Stimulated activated CD4-positive, alpha-beta T cell treated with anti-CD3 and anti-CD28 coated beads, Interleukin-15, amount 100 ng/mL, for 24 hours (primary cell): Measurements from ENCODE around the gene PKD1L1.

ENCODE experiments used
- DNase-seq: peaks from one replicate; pipeline ENCODE4 v3.0.0-alpha.2; 2020

PKD1L1 gene

DNA sequence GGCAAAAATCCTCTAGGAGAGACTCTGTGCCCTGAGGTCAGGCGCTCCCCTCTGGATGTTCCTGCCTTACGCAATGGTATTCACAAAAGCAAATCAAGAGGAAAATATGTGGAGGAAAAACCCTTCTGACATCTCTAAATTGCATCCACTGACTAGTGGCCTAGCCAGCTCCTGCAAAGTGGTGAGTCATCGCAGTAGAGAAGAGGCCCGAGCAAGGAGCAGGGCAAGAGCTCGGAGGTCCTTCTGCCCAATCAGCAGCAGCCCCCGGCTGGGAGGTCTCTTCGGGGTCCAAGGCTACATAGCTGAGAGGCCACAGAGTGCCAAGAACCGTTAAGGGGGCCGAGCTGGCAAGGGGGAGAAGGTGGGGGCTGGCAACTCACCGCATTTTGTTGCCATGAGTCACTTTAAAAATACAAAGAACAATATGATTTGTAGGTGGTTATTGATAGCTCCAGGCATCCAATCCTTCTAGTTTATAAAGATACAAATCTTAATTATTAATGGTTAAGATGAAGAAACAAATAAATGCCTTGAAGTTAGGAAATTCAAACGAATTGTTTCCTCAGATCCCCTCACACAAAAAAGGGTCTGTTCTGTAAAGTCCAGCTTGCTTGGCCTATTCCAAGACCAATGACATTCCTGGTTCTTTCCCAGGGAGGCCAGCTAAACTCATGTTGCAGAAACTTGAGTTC is 161.6 kb downstream of the PKD1L1 start:
- DNase-seq: no peak

DNA sequence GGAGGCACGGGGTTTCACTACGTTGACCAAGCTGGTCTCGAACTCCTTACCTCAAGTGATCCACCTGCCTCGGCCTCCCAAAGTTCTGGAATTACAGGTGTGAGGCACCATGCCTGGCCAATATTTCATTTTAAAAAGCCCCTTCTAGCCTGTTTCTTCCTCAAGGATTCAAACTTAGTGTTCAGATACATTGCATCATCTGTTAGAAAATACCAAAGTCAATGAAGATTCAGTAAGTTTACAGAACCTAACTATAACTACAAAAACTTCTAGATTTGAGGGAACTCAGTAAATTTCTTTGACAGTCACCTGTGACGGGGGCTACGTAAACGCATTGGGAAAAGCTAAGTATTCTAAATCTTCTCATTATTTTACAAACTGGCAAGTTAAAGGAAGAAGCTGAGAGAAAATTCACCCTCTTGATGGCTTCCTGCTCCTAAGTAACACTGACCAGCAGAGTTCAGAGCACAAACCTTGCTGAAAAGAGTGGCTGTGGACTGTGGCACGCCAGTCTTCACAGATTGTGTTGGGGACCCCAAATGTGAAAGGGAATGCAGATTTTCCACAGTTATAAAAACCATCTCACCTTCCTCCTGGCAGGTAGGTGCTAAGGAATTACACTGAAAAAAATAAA is 162.2 kb downstream of the PKD1L1 start:
- DNase-seq: no peak

GRCh38 chr7:47783456-47784223 is 164.6 kb downstream of the PKD1L1 start:
- DNase-seq: no peak

- no peak for DNase-seq
Measured at GRCh38 chr7:47782792-47783191, 165.5 kb downstream of the PKD1L1 start.

DNA sequence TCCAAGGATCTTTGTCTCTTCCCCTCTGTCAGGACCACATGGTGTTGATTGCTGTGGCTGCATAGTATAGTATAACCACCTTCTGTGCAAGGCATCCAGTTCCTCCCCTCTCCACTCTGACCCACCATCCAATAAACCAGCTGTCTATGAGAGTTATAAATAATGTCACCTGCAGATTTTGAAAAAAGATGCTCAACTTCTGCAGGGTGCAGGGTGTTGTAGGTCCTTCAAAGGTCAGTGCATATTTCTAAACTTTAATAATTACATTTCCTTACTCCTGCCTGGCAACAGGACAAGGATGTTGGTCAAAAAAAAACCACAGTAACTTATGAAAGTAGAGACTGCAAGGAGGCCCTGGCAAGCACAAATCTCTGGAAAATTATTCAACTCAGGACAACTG is 166.2 kb downstream of the PKD1L1 start:
- no peak for DNase-seq

- no peak for DNase-seq
Measured at GRCh38 chr7:47780555-47780954, 167.7 kb downstream of the PKD1L1 start.

- no peak for DNase-seq
Measured at GRCh38 chr7:47779341-47779771, 168.9 kb downstream of the PKD1L1 start.

- no peak for DNase-seq
Measured at GRCh38 chr7:47778153-47778661, 170.1 kb downstream of the PKD1L1 start.

GRCh38 chr7:47777531-47778152 is 170.6 kb downstream of the PKD1L1 start:
- DNase-seq: no peak

- DNase-seq: no peak
Measured at GRCh38 chr7:47776335-47776734, 171.9 kb downstream of the PKD1L1 start.

GRCh38 chr7:47775238-47775637 is 173.0 kb downstream of the PKD1L1 start:
- DNase-seq: no peak

DNA sequence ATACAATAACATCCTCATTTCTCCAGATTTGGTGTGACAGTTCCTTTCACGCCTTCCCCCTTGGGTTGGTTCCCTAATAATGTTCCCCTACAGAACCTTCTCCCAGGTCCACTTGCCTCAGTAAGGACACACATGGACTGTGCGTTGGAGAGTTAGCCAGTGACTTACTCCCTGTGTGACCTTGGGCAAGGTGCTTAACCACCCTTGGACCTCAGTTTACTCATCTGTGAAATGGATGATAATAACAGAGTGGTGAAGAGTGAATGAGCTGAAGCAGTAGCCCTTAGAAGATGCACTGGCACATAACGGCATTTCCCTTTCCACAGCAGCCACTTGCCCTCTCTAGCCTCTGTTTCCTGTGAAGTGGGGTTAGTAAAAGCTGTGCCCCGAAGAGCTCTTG is 175.8 kb downstream of the PKD1L1 start:
- no peak for DNase-seq

DNA sequence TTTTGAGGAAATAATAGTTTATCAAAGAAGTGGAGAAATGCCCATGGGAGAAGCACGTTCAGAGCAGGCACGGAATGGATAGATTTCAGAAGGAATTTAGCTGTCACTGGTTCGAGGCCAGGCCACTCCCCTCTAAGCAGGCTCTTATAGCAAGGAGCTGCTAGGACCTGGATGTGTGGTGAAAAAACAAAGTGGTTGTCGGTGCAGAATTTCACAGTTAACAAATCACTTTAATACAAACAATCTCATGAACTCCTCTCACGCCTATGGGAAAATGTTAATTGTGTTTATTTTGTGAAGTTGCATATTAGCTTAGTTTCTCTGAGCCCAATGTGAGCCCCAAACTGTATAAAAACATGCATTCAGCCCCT is 176.3 kb downstream of the PKD1L1 start:
- DNase-seq: no peak

DNA sequence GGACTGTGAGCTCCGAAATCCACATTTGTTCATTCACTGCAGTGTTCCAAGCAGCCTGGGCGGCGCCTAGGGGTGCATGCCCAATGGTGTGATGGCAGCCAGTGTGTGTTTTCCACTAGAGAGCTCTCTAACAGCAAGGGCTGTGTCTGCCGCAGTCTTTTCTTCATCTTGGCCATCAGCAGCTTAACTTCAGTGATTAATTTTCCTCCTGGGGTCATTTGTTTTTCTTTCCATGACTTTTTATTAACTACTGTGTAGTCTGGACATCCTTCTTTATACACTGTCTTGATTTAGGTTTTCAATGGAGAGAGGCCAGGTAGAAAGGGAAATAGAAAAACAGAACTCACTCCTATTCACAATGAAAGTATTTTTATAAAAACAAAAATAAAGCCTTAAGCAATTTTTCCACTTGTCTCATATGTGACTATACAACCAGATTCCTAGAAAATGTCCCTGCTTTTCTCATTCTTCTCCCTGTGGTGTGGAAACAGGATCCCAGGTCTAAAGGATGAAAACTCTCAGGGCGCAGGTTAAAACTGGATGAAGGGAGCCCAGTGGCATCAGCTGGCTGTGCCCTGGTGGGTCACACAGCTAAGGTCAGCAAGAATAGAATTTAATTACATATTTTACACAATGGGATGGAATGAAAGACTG is 176.8 kb downstream of the PKD1L1 start:
- no peak for DNase-seq

DNA sequence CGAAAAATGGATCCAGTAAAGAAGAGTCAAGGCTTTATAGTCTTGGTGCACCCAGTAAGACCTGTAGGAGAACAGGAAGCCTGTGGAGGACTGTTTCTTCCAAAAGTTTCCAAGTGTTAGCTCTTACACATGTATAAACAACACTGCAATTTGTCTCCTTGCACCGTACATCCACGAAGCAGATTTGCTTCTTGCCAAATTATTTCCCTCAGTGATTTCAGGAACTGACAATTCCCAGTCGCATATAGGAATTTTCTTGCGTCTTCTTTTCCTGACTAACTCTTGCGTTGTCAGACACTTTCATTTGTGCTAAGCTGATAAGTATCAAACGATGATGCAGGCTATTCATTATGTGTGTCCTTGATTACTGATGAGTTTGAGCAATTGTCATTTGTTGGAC is 182.1 kb downstream of the PKD1L1 start:
- no peak for DNase-seq

GRCh38 chr7:47765373-47765979 is 182.8 kb downstream of the PKD1L1 start:
- no peak for DNase-seq

GRCh38 chr7:47764746-47765145 is 183.5 kb downstream of the PKD1L1 start:
- no peak for DNase-seq

GRCh38 chr7:47763063-47763974 is 184.9 kb downstream of the PKD1L1 start:
- DNase-seq: no peak

DNA sequence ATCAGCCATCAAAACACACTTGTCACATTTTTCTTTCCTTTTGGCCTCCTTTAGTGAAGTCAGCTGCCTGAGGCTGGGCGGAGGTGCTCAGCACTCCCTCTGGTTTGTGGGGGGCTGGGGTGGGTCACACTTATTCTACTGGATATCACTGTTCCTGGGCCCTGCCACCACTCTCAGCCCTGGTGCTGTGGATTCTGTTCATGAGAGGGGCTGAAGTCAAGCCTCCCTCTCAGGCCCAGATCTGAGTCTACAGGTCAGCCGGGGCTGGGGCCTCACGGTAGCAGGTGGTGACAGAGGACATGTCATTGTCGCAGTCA is 185.6 kb downstream of the PKD1L1 start:
- DNase-seq: no peak

DNA sequence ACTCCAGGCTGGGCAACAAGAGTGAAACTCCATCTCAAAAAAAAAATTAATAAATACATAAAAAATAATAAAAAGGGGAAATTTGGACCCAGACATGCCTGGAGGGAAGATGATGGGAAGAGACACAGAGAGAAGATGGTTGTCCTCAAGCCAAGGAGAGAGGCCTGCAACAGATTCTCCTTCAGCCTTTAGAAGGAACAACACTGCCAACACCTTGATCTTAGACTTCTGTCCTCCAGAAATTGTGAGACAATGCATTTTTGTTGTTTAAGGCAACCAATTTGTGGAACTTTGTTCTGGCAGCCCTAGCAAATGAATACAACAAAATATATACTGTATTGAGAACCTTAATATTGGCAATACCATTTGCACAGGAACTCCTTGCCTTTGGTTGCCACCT is 186.1 kb downstream of the PKD1L1 start:
- no peak for DNase-seq

GRCh38 chr7:47759056-47759706 is 189.1 kb downstream of the PKD1L1 start:
- no peak for DNase-seq
